Limb (tissue), 2 donors: Measurements from ENCODE around the gene RPUSD4.
"Not testable (repeated sequence)": the region's sequence is repeated elsewhere in the genome, so short reads cannot be mapped to it uniquely, and the experiment has no call there.

Experiments used
- DNase-seq, 2 donors: peaks; one replicate each; pipeline ENCODE4 v3.0.0-alpha.2; 2016; ENCODE audit errors: extremely low spot score in 2 of 2

Gene RPUSD4, protein sequence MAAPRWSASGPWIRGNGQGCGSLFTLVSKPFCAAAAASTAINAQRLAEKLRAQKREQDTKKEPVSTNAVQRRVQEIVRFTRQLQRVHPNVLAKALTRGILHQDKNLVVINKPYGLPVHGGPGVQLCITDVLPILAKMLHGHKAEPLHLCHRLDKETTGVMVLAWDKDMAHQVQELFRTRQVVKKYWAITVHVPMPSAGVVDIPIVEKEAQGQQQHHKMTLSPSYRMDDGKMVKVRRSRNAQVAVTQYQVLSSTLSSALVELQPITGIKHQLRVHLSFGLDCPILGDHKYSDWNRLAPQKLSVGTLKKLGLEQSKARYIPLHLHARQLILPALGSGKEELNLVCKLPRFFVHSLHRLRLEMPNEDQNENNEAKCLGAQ

DNA sequence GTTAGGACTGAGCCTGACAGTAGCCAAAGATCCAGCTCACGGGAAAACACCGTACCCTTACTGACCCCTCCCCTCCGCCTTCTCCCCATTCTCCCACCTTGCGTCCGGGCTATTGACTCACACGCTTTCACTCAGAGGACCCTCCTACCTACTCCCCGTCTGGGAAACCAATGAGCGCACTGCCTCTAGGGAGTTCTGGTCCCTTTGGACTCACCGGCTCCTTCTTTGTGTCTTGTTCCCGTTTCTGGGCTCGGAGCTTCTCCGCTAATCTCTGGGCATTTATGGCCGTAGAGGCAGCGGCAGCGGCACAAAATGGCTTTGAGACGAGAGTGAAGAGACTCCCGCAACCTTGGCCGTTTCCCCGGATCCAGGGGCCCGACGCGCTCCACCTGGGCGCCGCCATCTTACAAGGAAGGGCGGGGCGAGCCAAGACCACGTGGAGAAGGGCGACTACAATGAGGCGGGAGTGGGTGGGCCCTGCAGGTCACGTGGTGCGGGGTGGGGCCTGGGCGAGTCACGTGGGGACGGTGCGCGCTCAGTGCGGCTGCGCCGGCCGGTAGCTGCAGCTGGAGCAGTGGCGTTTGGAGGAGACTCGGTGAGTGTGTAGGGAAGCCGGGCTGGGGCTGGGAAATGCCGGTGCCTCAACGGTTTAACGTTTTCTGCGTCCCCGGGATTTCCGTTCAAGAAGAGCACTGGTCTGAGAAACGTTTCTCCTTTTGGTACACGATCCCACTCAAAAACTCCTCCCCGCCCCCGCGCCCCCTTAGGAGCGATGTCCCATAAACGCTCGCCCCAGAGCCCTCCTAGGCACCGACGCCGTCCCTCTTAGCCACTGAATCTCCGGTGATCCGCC lies at the start of gene RPUSD4, which contains the start of gene FAM118B:
TSS of gene RPUSD4 (minus strand) at position 415 of the 853 bp plus-strand sequence. CDS start at position 403, 12 bp downstream.
TSS of gene FAM118B (plus strand) at position 547 of the 853 bp plus-strand sequence. CDS start 23,220 bp downstream, outside the sequence.
- peak; percentile 97 to 99 for DNase-seq

DNA sequence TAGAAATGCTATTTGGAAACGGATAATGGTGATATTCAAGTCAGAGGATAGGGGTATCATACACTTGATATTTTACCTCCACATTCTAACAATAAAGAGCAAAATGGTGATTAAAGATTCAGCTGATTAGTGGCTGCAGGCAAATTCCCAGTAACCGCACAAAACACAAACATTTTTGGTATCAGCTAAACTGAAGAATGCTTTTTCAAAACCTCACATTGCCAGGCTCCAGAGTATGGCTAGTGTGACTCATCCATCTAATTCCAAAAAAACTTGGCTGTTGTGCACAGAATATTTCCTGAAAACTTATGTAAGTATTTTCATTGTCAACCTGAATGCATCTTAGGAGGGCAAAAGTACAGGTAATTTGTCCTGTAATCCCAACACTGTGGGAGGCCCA lies 46.3 kb upstream of the RPUSD4 start:
- DNase-seq = no peak

DNA sequence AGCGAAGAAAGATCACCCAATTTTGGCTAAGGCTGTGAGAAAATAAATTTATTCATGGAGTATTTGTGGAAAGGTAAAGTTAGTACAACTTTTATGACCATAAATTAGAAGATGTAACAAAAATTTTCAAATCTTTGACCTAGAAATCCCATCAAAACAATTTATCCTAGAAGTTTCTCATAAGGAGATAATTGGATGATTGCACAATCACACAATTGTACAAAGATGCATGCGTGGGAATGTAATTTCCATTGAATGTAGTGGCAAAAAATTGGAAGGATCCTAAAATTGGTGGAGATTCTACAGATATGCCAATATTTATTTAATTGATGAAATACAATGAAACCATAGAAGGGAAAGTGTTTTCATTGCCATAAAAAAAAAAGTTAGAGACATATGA lies 45.7 kb upstream of the RPUSD4 start:
- no peak for DNase-seq

DNA sequence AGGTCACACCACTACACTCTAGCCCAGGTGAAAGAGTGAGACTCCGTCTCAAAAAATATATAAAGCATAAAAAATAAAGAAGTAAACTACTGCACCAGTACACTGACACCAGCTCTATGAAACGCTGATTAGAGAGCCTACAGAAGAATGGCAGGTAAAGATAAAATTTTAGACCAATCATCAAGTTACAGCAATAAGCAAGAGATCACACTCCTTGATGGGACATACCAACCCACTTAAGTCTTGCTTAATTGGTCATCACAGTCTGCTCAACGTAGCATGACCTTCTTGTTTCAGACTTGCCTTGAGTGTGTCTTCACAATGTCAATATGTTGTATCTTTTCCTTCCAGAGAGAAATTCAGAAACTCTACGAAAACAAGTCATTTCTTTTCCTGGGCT lies 44.8 kb upstream of the RPUSD4 start:
- no peak for DNase-seq

DNA sequence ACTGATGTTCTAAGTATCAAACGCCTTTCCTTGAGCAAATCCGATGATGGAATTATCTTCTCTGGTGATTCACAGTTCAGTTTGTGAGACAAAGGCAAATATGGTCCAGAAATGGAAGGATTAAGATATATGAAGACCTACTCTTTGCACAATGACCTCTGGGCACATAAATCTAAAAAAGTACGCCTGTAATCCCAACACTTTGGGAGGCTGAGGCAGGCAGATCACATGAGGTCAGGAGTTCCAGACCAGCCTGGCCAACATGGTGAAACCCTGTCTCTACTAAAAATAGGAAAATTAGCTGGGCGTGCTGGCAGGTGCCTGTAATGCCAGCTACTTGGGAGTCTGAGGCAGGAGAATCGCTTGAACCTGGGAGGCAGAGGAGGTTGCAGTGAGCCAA lies 44.1 kb upstream of the RPUSD4 start:
- not testable (repeated sequence) for DNase-seq

DNA sequence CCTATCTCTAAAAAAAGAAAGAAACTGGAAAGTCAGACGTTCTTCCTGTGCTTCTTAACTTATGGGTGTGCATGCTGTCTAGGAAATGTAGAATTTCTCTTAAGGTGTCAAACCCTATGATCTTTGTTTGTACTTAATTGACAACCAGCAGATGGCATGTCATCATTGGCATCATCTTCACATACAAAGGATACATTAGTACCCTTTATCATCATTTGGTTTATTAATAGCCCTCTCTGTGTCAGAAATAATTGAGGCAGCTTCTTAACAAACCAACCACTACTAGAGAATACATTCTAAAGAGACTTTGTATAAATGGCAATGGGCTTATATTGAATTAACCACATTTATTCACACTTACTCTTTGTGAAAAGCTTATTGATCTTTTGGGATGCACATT lies 43.4 kb upstream of the RPUSD4 start:
- DNase-seq = no peak

DNA sequence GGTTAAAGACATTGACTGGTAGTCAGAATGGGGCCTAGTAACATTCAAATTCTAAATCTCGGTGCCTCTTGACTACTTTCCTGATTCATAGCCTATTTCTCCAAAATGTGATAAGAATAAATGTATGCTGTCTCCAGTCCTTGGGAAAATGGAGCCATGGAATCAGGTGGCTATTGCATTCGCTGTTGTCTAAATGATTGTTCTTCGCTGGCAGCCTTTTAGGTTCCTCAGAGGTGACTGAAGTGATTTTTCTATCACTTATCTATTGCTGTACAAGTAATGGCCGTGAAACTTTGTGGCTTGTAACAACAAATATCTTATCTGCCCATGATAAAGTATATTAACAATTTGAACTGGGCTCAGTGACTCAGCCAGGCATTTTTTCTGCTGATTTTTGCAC lies 41.8 kb upstream of the RPUSD4 start:
- no peak for DNase-seq

DNA sequence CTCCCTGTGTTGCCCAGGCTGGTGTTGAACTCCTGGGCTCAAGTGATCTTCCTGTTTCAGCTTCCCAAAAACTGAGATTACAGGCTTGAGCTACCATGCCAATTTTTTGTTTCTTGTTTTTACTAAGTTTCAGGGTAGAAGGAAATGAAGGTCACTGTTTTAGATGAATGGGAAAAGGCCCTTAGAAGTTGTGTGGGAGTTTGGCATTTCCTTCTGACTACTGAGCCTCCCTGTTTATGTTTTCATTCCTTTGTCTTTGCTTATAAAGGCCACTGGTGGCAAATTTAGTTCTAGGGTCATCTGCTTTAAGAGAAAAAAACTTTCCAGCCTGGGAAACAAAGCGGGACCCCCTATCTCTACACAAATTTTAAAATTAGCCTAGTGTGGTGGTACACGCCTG lies 35.2 kb upstream of the RPUSD4 start:
- DNase-seq = no peak

DNA sequence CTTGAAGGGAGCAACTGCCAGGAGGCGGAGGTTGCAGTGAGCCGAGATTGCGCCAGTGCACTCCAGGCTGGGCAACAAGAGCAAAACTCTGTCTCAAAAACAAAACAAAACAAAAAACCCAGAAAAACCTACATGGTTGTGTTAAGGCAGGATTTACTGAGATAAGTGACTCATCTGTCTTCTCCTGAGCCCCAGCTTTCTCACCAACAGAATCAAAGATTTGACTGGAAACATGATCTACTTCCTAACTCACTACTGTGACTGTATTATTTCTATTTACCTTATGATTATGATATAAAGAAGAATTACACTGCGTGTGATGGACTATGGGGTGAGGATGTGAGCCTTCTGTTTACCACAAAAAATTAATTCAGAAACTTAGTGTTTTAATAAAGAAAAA lies 21.9 kb upstream of the RPUSD4 start:
- DNase-seq = no peak

DNA sequence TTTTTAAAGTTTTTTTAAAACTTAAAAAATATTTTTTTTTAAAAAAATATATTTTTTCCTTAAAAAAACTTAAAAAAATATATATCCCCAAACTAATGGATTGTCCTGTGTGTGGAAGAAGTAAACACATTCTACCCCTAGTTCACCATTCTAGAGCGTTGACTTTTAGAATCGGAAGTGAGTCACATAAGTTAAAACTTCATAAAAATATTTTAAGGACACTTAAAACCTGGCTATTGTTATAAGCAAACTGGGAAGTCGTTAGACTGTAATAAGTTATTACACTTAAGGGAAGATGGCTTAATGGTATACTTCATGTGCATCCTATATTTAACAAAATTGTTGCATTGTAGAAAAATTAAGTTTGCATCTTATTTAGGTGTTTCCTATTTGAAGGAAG lies 21.2 kb upstream of the RPUSD4 start:
- DNase-seq = no peak

DNA sequence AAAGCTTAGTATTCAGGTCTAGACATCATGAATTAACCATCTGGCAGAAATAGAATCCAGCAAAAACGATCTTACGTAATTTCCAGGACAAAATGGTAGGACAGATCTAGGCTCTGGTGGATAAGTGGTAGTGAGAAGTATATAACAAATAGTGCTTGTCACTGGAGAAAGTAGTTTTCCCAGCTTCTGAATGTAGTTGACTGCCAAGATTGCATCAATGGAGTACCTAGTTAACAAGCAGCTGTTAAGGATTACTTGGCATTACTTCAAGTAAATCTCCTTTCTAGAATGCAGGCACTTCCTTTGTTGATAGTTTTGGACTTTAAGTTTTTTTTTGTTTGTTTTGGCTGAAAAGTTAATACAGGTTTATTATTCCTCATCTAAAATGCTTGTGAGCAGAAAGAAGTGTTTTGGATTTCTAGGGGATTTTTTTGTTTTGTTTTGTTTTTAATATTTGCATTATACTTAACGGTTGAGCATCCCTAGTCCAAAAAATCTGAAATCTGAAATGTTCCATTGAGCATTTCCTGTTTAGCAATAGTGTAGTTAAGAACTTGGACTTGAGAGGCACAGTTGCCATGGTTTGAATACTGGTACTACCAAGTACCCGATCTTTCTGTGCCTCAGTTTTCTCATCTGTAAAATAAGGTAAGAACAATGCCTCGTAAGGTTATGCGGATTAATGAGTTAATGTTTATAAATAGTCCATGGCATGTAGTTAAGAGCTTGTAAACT lies 20.4 kb upstream of the RPUSD4 start:
- no peak for DNase-seq

DNA sequence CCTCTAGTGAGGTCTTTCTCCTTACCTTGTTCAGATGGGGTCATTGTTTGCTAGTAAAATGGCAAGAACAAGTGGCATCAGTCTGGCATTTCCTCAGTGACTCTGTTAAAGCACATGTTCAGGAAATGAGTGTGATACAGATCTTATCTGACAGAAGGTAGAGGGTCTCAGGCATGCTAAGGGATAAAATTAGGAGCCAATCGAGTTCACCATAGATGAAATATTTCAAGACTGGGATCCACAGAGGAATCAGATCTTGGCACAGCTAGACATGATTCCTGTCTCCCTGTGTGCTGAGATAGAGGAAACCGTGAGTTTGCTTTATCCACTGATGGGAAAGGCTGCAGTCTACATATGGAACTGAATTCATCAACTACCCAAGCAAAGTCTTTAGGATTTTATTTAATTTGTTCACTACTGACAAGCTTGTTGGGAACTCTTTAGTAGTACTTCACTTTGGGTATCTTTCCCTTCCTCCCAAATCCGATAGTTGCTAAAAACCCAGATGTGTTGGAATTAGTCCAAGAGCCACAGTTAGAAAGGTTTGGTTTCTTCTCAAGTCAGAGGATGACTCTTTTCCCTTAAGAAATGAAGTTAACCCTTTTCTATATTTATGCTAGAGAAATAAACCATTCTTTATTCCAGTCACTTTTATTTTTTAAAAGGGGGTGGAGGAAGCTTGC lies 18.5 kb upstream of the RPUSD4 start:
- peak in 1 of 2 donors; percentile 35 for DNase-seq

DNA sequence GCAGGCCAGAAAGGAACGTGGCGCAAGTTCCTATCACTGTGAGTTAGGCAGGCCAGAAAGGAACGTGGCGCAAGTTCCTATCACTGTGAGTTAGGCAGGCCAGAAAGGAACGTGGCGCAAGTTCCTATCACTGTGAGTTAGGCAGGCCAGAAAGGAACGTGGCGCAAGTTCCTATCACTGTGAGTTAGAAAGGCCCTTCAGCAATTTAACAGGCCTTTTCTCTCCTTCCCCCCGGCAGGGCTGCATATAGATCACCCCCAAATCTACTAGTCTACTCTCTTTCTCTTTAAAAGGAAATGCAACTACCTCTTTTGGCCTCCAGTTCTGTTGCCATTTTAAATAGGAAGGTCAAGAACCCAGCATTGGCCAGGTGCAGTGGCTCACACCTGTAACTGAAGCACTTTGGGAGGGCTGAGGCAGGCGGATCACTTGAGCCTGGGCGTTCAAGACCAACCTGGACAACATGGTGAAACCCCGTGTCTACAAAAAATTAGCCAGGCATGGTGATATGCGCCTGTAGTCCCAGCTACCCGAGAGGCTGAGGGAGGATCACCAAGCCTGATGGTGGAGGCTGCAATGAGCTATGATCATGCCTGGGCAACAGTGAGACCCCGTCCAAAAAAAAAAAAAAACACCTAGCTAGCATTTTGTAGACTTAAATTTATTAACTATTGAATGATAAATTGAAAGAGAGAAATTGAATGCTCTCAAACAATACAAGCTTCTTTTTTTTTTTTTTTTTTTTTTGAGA lies 15.1 kb upstream of the RPUSD4 start:
- no peak for DNase-seq

DNA sequence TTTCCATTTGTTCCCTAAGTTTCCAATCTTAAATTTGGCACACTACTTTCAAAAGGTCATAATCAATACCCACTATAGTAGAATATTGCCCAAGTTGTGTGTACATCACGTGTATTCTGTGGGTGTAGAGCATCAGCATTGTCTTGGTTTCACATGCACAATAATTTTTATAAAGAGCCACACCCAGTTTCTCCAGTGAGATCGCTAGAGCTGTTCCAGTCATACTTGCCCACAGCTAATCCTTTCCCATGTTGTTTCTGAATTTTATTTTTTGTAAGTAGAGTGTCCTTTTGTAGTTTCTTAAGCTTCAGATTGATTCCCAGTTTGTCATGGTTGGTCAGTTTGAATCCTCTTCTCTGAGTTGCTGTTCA lies 13.8 kb upstream of the RPUSD4 start:
- no peak for DNase-seq

DNA sequence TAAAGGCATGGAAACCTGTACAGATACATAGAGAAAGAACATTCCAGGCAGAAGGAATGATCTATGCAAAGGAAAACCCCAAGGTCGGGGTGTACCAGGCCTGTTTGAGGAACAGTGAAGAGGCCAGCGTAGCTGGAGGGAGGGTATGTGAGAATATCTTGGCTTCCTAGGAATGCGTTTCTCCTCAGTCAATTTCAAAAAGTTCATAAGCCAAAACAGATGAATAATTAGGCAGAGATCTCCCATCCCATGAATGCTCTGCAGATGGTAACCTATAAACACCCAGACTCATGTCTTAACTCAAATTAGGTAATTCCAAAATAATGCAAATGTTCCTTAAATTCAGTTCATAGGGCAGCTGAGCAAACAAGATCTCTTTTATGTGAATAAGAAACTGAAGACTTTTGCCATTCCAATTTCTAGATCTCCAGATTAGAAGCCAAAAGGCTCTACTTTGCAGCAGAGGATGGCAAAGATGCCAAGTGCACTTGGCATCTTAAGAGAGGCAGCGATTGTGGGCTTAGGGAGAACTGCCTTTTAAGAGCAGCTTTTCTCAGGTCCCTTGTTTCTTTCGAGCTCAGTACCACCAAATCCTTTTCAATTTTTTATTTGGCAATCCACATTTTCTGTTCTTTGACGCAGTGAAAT lies 13.3 kb upstream of the RPUSD4 start:
- DNase-seq = no peak

DNA sequence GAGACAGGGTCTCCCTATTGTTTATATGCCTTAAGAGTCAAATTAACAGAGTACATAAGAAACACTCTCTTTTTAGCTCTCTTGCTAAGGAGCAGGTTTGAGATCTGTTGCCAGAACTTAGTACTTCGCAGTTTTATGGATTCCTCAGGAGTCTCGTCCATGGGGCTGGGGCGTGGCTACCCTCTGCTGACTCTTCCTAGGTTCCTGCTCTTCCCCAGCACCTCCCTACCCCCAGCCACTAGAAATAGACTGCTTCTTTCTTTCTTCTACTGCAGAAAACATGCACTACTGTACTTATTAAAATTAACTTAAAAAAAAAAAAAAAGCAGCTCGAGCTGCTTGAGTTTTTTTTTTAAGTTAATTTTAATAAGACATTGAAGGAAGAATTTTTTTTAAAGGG lies 8.1 kb upstream of the RPUSD4 start:
- DNase-seq = no peak

DNA sequence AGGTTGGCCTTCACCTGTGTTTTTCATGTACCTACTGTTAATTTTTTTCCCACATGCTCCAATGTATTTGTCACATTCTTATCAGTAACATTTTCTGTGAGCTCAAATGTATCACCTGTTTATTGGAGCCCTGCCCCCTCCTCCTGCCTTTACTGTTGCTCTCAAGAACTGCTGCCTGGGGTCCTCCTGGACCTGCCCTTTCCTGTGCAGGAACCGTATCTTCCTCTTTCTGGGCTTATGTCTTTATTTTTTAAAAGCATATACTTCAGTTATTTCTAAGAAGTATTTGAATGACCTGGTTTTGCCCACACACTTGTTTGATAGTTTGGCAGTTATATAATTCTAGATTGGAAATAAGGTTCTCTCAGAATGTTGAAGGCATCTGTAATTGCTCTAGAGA lies 6.0 kb upstream of the RPUSD4 start:
- no peak for DNase-seq

DNA sequence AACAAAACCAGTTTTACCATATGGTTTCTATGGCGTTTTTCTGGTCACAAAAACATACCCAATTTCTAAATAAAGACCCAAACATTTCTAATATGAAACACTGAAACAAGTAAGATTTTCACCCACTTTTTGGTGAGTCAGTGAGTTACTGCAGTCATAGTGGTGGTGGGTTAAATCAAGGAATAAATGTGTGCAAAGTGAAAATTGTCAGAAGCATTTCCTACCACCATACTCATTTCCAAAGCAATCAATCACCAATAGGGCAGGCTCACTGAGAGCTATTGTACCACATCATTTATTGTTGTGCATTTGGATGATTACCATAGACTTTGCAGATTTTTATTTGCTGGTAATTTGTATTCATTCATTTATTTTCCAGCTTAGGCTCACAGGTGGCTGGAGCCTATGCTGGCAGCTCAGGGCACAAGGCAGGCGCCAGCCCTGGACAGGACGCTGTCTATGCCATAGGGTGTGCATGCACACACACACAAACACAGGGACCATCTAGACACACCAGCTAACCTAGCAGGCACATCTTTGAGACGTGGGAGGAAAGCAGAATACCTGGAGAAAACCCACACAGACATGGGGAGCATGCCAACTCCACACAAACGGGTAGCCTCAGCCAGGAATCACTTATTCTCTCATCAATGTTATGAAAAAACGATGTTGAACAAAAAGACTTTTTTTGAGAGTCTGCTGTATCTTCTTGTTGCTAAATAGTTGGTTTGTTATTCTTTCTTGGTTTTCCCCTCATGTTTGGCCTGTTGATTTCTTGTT lies 5.3 kb upstream of the RPUSD4 start:
- DNase-seq = no peak

DNA sequence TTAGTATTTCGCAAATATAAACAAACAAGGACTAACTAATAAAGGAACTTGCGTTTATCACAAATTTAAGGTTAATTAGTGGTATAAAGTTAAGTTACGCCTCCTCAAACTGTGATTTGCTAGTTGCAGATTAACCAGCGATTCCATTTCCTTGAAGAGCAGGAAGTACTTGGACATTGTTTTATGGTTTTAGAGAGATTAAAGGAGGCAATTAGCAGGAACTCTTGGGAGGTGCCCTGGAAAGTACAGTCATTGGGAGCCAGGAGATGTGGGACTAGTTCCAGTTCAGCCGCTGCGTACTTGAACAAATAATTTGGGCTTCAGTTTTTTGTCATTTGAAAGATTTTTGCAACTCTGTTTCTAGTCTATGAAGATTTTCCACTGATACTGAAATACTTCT lies 3.4 kb upstream of the RPUSD4 start:
- no peak for DNase-seq
